Brain microvascular endothelial cell (primary cell): ENCODE measurements around the gene DBH.

Source experiments
- DNase-seq: peaks from one replicate; pipeline ENCODE4 v3.0.0-alpha.2; 2020
- H3K27ac ChIP-seq: fragments of 250-450 bp; sonication (Bioruptor Pico); 2 replicates; pipeline ENCODE4 v1.5.1; 2020; ENCODE audit warnings: mild to moderate bottlenecking, moderate library complexity
- H3K27me3 ChIP-seq: fragments of 250-450 bp; sonication (Bioruptor Pico); replicated peaks from 2 replicates; pipeline ENCODE4 v1.5.1; 2020; ENCODE audit warnings: mild to moderate bottlenecking
- H3K36me3 ChIP-seq: fragments of 250-450 bp; sonication (Bioruptor Pico); replicated peaks from 2 replicates; pipeline ENCODE4 v1.5.1; 2020; ENCODE audit warnings: mild to moderate bottlenecking
- H3K4me3 ChIP-seq: 2 replicates; pipeline ENCODE4 v1.5.1; 2011; ENCODE audit warnings: low read depth, mild to moderate bottlenecking, control low read depth, low read length, moderate library complexity
- CTCF ChIP-seq: IDR thresholded peaks from 2 replicates; pipeline ENCODE4 v1.5.1; 2011; ENCODE audit warnings: low read depth, mild to moderate bottlenecking, moderate library complexity, low read length, control low read depth, inconsistent platforms; ENCODE audit errors: missing control alignments
- in situ Hi-C: cut with HindIII; loops from 2 replicates; pipeline ENCODE4 v1.10.0; 2017; ENCODE audit warnings: low sequenced_read_pairs, low pct_ligation_motif_present

DBH gene

GRCh38 chr9:133635098-133635497 lies 1.1 kb upstream of the DBH start:
- no peak for DNase-seq
- peaks cover 11% of the 10 kb centered on the region for H3K27me3 ChIP-seq
- in situ Hi-C loops, result no loop called here
- no peak overlapping the region for H3K4me3 ChIP-seq
- no peaks in the 10 kb centered on the region for H3K36me3 ChIP-seq
- no peak overlapping the region for H3K27ac ChIP-seq
- no peak for TF ChIP-seq CTCF

GRCh38 chr9:133636902-133637301 lies 739 bp downstream of the DBH start:
- in situ Hi-C loops, result no loop called here
- H3K4me3 ChIP-seq, result no peak overlapping the region
- H3K27me3 ChIP-seq, result peaks cover 11% of the 10 kb centered on the region
- DNase-seq, result no peak
- TF ChIP-seq CTCF, result no peak
- H3K36me3 ChIP-seq, result no peaks in the 10 kb centered on the region
- no peak overlapping the region for H3K27ac ChIP-seq

GRCh38 chr9:133637451-133638055 lies 1.4 kb downstream of the DBH start:
- TF ChIP-seq CTCF, result no peak
- in situ Hi-C loops, result no loop called here
- DNase-seq, result no peak
- Histone ChIP-seq H3K27ac (no peak overlapping the region), H3K27me3 (peaks cover 11% of the 10 kb centered on the region), H3K4me3 (no peak overlapping the region), H3K36me3 (no peaks in the 10 kb centered on the region)

- no peak overlapping the region for H3K27ac ChIP-seq
- no peaks in the 10 kb centered on the region for H3K36me3 ChIP-seq
- H3K4me3 ChIP-seq, result no peak overlapping the region
- in situ Hi-C loops, result no loop called here
- TF ChIP-seq CTCF, result no peak
- H3K27me3 ChIP-seq, result peaks cover 11% of the 10 kb centered on the region
- DNase-seq, result no peak
Measured at GRCh38 chr9:133638076-133638475, 1.9 kb downstream of the DBH start.

- TF ChIP-seq CTCF, result no peak
- in situ Hi-C loops, result no loop called here
Measured at GRCh38 chr9:133638711-133639110, 2.5 kb downstream of the DBH start.

GRCh38 chr9:133639613-133640012 lies 3.5 kb downstream of the DBH start:
- Histone ChIP-seq H3K27me3 (peaks cover 11% of the 10 kb centered on the region), H3K4me3 (no peak overlapping the region), H3K27ac (no peak overlapping the region), H3K36me3 (no peaks in the 10 kb centered on the region)
- in situ Hi-C loops, result no loop called here
- no peak for TF ChIP-seq CTCF
- DNase-seq, result no peak

More at GRCh38 chr9:133638711-133639110, 2.5 kb downstream of the DBH start:
- no peaks in the 10 kb centered on the region for H3K36me3 ChIP-seq
- no peak for DNase-seq
- H3K4me3 ChIP-seq, result no peak overlapping the region
- no peak overlapping the region for H3K27ac ChIP-seq
- peaks cover 11% of the 10 kb centered on the region for H3K27me3 ChIP-seq
